Type B pancreatic cell (in vitro differentiated cells): ENCODE results near the gene BMP6. TPM values are rescaled to one million over a fixed set of nuclear protein-coding genes. Genes with fewer than 3 reads are reported as not detected.
A peak's percentile ranks its signal among the peaks of the same experiment; 100 is the strongest.

Experiments used
- DNase-seq: peaks from one replicate; pipeline ENCODE4 v3.0.0; 2021; ENCODE audit warnings: mixed read lengths; ENCODE audit not compliant: unreplicated experiment; ENCODE audit errors: extremely low spot score
- H3K27ac Mint-ChIP-seq: 2 replicates; pipeline ENCODE4 v1.8.0; 2021; ENCODE audit warnings: mild to moderate bottlenecking, mixed read lengths
- H3K27me3 Mint-ChIP-seq: 2 replicates; pipeline ENCODE4 v1.8.0; 2021; ENCODE audit warnings: mixed read lengths
- H3K36me3 Mint-ChIP-seq: 2 replicates; pipeline ENCODE4 v1.8.0; 2021; ENCODE audit warnings: mixed read lengths
- H3K4me1 Mint-ChIP-seq: one replicate; pipeline ENCODE4 v1.8.0; 2021; ENCODE audit warnings: mixed read lengths; ENCODE audit not compliant: unreplicated experiment
- H3K4me3 Mint-ChIP-seq: 2 replicates; pipeline ENCODE4 v1.8.0; 2021; ENCODE audit warnings: mild to moderate bottlenecking, mixed read lengths
- H3K9me3 Mint-ChIP-seq: 2 replicates; pipeline ENCODE4 v1.8.0; 2021; ENCODE audit warnings: mixed read lengths
- CTCF ChIP-seq: fragments of 200-600 bp; sonication (generic); conservative IDR thresholded peaks from 2 replicates; pipeline ENCODE4 v1.5.0; 2021; ENCODE audit warnings: antibody characterized with exemption, mild to moderate bottlenecking
- long read RNA-seq: library from polyadenylated mRNA; unstranded; transcript quantifications from one replicate; pipeline ENCODE4 v2.0.0, GENCODE V29; 2020
- total RNA-seq: library from RNA; stranded (reverse); gene quantifications from 2 replicates; pipeline ENCODE4 v1.2.1, GENCODE V29; 2021; ENCODE audit warnings: low replicate concordance

The BMP6 gene
- total RNA-seq = 1.5 and 1.8 TPM in 2 replicates
- long read RNA-seq, partial matches to known transcripts = 1 of 4 reads
- long read RNA-seq, other reads (novel, unspliced or antisense) = 1 of 4 reads

- H3K4me1 Mint-ChIP-seq = peaks cover 9% of the 10 kb centered on the region
- H3K9me3 Mint-ChIP-seq = no peaks in the 10 kb centered on the region
- DNase-seq = peak; percentile 81
- H3K36me3 Mint-ChIP-seq = no peaks in the 10 kb centered on the region
- TF ChIP-seq CTCF = no peak
- no peak within 1 kb of the TSS for H3K27ac Mint-ChIP-seq
- peak within 1 kb of the TSS; percentile 89 for H3K4me3 Mint-ChIP-seq
- peaks cover 79% of the 10 kb centered on the region for H3K27me3 Mint-ChIP-seq
Observed at GRCh38 chr6:7725849-7726415, at the start of gene BMP6. Gene BMP6 (plus strand): TSS chr6:7726099. CDS start chr6:7726956, 857 bp downstream.

- Mint-ChIP-seq H3K36me3 (no peaks in the 10 kb centered on the region), H3K4me3 (no peak overlapping the region), H3K27me3 (peaks cover 5% of the 10 kb centered on the region), H3K9me3 (no peaks in the 10 kb centered on the region), H3K27ac (no peak overlapping the region), H3K4me1 (peaks cover 7% of the 10 kb centered on the region)
- TF ChIP-seq CTCF = no peak
- DNase-seq = no peak
Observed at GRCh38 chr6:7677229-7677628, 48.7 kb upstream of the BMP6 start.

- H3K4me1 Mint-ChIP-seq = no peaks in the 10 kb centered on the region
- no peaks in the 10 kb centered on the region for H3K36me3 Mint-ChIP-seq
- H3K27ac Mint-ChIP-seq = no peak overlapping the region
- H3K4me3 Mint-ChIP-seq = no peak overlapping the region
- no peaks in the 10 kb centered on the region for H3K9me3 Mint-ChIP-seq
- no peaks in the 10 kb centered on the region for H3K27me3 Mint-ChIP-seq
- no peak for DNase-seq
- TF ChIP-seq CTCF = no peak
Observed at GRCh38 chr6:7680393-7681075, 45.4 kb upstream of the BMP6 start.

- DNase-seq = no peak
- H3K9me3 Mint-ChIP-seq = no peaks in the 10 kb centered on the region
- no peak for TF ChIP-seq CTCF
- no peaks in the 10 kb centered on the region for H3K27me3 Mint-ChIP-seq
- H3K4me3 Mint-ChIP-seq = no peak overlapping the region
- no peaks in the 10 kb centered on the region for H3K4me1 Mint-ChIP-seq
- no peaks in the 10 kb centered on the region for H3K36me3 Mint-ChIP-seq
- no peak overlapping the region for H3K27ac Mint-ChIP-seq
Observed at GRCh38 chr6:7681449-7681848, 44.5 kb upstream of the BMP6 start.

GRCh38 chr6:7684076-7684475 is 41.8 kb upstream of the BMP6 start:
- Mint-ChIP-seq H3K27ac (no peak overlapping the region), H3K27me3 (no peaks in the 10 kb centered on the region), H3K36me3 (no peaks in the 10 kb centered on the region), H3K4me1 (no peaks in the 10 kb centered on the region), H3K9me3 (no peaks in the 10 kb centered on the region), H3K4me3 (no peak overlapping the region)
- no peak for TF ChIP-seq CTCF
- DNase-seq = no peak
